Endothelial cell of umbilical vein (primary cell): ENCODE results near the gene DCDC2B. TPM values are rescaled to one million over a fixed set of nuclear protein-coding genes. Genes with fewer than 3 reads are reported as not detected.

Experiments used
- BruUV-seq: library from RNA; stranded (reverse); fragments of 400-500 nt; replicated peaks from 2 replicates; lab custom pipeline; 2021; lab: Mats Ljungman, UMichigan
- CTCF ChIA-PET: fragments of 300-600, 350-600 bp; sonication (Branson Sonifier 250); formaldehyde crosslinking; loops from one replicate; lab custom pipeline; 2021; ENCODE audit warnings: antibody characterized with exemption, inconsistent platforms; lab: Charles Lee
- POLR2A ChIA-PET: fragments of 300-600, 350-600 bp; sonication (Branson Sonifier 250); formaldehyde crosslinking; loops from one replicate; lab custom pipeline; 2021; ENCODE audit warnings: antibody characterized with exemption, inconsistent platforms; lab: Charles Lee
- DNase-seq: peaks from one replicate; pipeline ENCODE4 v3.0.0-alpha.2; 2011; ENCODE audit warnings: low read depth, low spot score
- FAIRE-seq: peaks from 2 replicates; lab custom pipeline; 2011; peaks lifted over from hg19 to GRCh38; lab: Jason Lieb, UNC
- H2AFZ ChIP-seq: 2 replicates; pipeline ENCODE4 v1.6.0; 2012; ENCODE audit warnings: low read depth, low read length, control low read depth, inconsistent platforms
- H3K27ac ChIP-seq: 2 replicates; pipeline ENCODE4 v1.5.1; 2011; ENCODE audit warnings: low read depth, mild to moderate bottlenecking, control low read depth, low read length, moderate library complexity; ENCODE audit not compliant: insufficient read depth
- H3K27me3 ChIP-seq, 2 experiments: 2 replicates each; pipeline versions ENCODE4 v1.6.0 to v1.6.1; 2011; ENCODE audit warnings: low read length in 2 of 2, mixed read lengths in 1 of 2; ENCODE audit not compliant: control insufficient read depth in 2 of 2, insufficient read depth in 2 of 2
- H3K36me3 ChIP-seq, 2 experiments: 2 replicates in 1 of 2; 3 replicates in 1 of 2; pipeline ENCODE4 v1.5.1; 2011; ENCODE audit warnings: low read length in 2 of 2, mild to moderate bottlenecking in 1 of 2, moderate library complexity in 1 of 2; ENCODE audit not compliant: control insufficient read depth in 2 of 2, insufficient read depth in 2 of 2; ENCODE audit errors: extremely low read depth in 1 of 2
- H3K4me1 ChIP-seq: 3 replicates; pipeline ENCODE4 v1.5.1; 2011; ENCODE audit warnings: mild to moderate bottlenecking, low read length; ENCODE audit not compliant: control insufficient read depth, insufficient read depth; ENCODE audit errors: extremely low read depth
- H3K4me2 ChIP-seq: 2 replicates; pipeline ENCODE4 v1.6.1; 2011; ENCODE audit warnings: low read length, control low read depth, mixed read lengths; ENCODE audit not compliant: insufficient read depth
- H3K4me3 ChIP-seq, 3 experiments: fragments of 200-600 bp in 1 of 3; sonication (generic), shearing (Covaris generic) in 1 of 3; replicated peaks in 1 of 3; 2 replicates each; pipeline ENCODE4 v1.5.1; 2011 to 2016; ENCODE audit warnings: control low read depth in 3 of 3, low read length in 3 of 3, mild to moderate bottlenecking in 2 of 3, inconsistent platforms in 1 of 3, low read depth in 1 of 3, moderate library complexity in 1 of 3; ENCODE audit not compliant: insufficient read depth in 1 of 3
- H3K79me2 ChIP-seq: 2 replicates; pipeline ENCODE4 v1.6.0; 2012; ENCODE audit warnings: low read length, inconsistent platforms; ENCODE audit not compliant: control insufficient read depth, insufficient read depth
- H3K9ac ChIP-seq: replicated peaks from 2 replicates; pipeline ENCODE3; 2011; ENCODE audit warnings: low read length, control low read depth; ENCODE audit not compliant: insufficient read depth; ENCODE audit errors: extremely low read depth
- H3K9me1 ChIP-seq: replicated peaks from 3 replicates; pipeline ENCODE4 v1.6.0; 2011; ENCODE audit warnings: mild to moderate bottlenecking, low read length; ENCODE audit not compliant: control insufficient read depth, insufficient read depth; ENCODE audit errors: extremely low read depth
- H3K9me3 ChIP-seq: replicated peaks from 2 replicates; pipeline ENCODE4 v1.5.1; 2012; ENCODE audit warnings: low read length, inconsistent platforms; ENCODE audit not compliant: control insufficient read depth, insufficient read depth
- H4K20me1 ChIP-seq: replicated peaks from 2 replicates; pipeline ENCODE3; 2011; ENCODE audit warnings: mild to moderate bottlenecking, low read length; ENCODE audit not compliant: control insufficient read depth, insufficient read depth; ENCODE audit errors: extremely low read depth
- CTCF ChIP-seq, 2 donors: IDR thresholded peaks; 1 replicate in 1 of 2; 2 replicates in 1 of 2; pipeline ENCODE4 v1.5.1; 2011; ENCODE audit warnings: low read length in 2 of 2, mild to moderate bottlenecking in 2 of 2, moderate library complexity in 2 of 2, control low read depth in 1 of 2, inconsistent platforms in 1 of 2, low read depth in 1 of 2; ENCODE audit not compliant: insufficient read depth in 1 of 2; ENCODE audit errors: extremely low read depth in 1 of 2
- EZH2 ChIP-seq: IDR thresholded peaks from 2 replicates; pipeline ENCODE4 v1.6.1; 2012; ENCODE audit warnings: borderline replicate concordance, low read depth, mild to moderate bottlenecking, moderate library complexity, low read length, inconsistent platforms; ENCODE audit not compliant: severe bottlenecking
- FOS ChIP-seq: IDR thresholded peaks from 2 replicates; pipeline ENCODE4 v1.6.1; 2011; ENCODE audit warnings: mild to moderate bottlenecking, low read length, moderate library complexity, borderline replicate concordance; ENCODE audit not compliant: insufficient read depth
- GATA2 ChIP-seq: IDR thresholded peaks from 2 replicates; pipeline ENCODE4 v1.7.0; 2011; ENCODE audit warnings: low read depth, mild to moderate bottlenecking, moderate library complexity, mixed read lengths, low read length; ENCODE audit not compliant: insufficient read length, insufficient read depth
- JUN ChIP-seq: IDR thresholded peaks from 2 replicates; pipeline ENCODE4 v1.6.1; 2011; ENCODE audit warnings: borderline replicate concordance, low read depth; ENCODE audit not compliant: insufficient read length, insufficient read depth
- MAX ChIP-seq: IDR thresholded peaks from 2 replicates; pipeline ENCODE4 v1.6.1; 2011; ENCODE audit not compliant: insufficient read depth, insufficient read length
- MYC ChIP-seq: IDR thresholded peaks from one replicate; pipeline ENCODE4 v1.6.1; 2011; ENCODE audit warnings: mild to moderate bottlenecking, low read depth, low read length
- POLR2A ChIP-seq: IDR thresholded peaks from 2 replicates; pipeline ENCODE4 v1.6.1; 2012; ENCODE audit warnings: low read depth, mild to moderate bottlenecking, control low read depth, low read length
- POLR2AphosphoS5 ChIP-seq: IDR thresholded peaks from 2 replicates; pipeline ENCODE4 v1.6.1; 2012; ENCODE audit warnings: low read depth, mild to moderate bottlenecking, control low read depth, low read length, moderate library complexity; ENCODE audit not compliant: insufficient read depth
- dilution Hi-C: fragments of 300-500 bp; cut with MboI; formaldehyde crosslinking; loops from one replicate; pipeline ENCODE4 v1.15.0; 2019; ENCODE audit warnings: low sequenced_read_pairs; ENCODE audit not compliant: extremely low pct_ligation_motif_present
- intact Hi-C: fragments of 100-400 bp; cut with micrococcal nuclease; formaldehyde crosslinking; loops from one replicate; pipeline ENCODE4 v1.10.0; 2022
- polyA plus RNA-seq, 4 experiments: library from polyadenylated mRNA; depleted of rRNA in 3 of 4; stranded (reverse) in 3 of 4; unstranded in 1 of 4; fragments of >200 nt; gene quantifications; 2 replicates each; pipeline versions ENCODE4 v1.2.1 to v1.2.3, GENCODE V29; 2011 to 2012; ENCODE audit warnings: missing spikeins in 1 of 4
- total RNA-seq: library from RNA; stranded (reverse); gene quantifications from 2 replicates; pipeline ENCODE4 v1.2.3, GENCODE V29; 2021

DCDC2B gene
- total and polyA plus RNA-seq, 2 donors (not counting 3 experiments of a cell fraction or from before 2014, with no cell fraction given): not detected

- no TSS peak for BruUV-seq
- Histone ChIP-seq H3K79me2 (no peaks in the 10 kb centered on the region), H3K27me3 (no peaks in the 10 kb centered on the region), H3K27ac (no peak overlapping the region), H2AFZ (no peak overlapping the region), H3K9me1 (no peaks in the 10 kb centered on the region), H3K36me3 (peaks cover 30 to 58% of the 10 kb centered on the region in 2 experiments), H3K4me1 (no peaks in the 10 kb centered on the region), H3K4me2 (no peak overlapping the region), H3K9ac (no peak overlapping the region), H4K20me1 (no peaks in the 10 kb centered on the region), H3K4me3 (no peak overlapping the region), H3K9me3 (no peaks in the 10 kb centered on the region)
- FAIRE-seq: no peak
- intact Hi-C loops (no loop called here), dilution Hi-C loops (no loop called here)
- DNase-seq: no peak
- TF ChIP-seq CTCF (IDR thresholded peaks at IDR 0.05; ENCODE audit: extremely low read depth in 1 of 2, insufficient read depth in 1 of 2, low read depth in 1 of 2, low read length in 2 of 2): no peak
- TF ChIP-seq MYC: no peak
- TF ChIP-seq EZH2: no peak
- no peak for TF ChIP-seq POLR2AphosphoS5
- TF ChIP-seq GATA2: no peak
- no peak for TF ChIP-seq FOS
- TF ChIP-seq MAX: no peak
- TF ChIP-seq POLR2A: no peak
- no peak for TF ChIP-seq JUN
- ChIA-PET POLR2A (interaction anchor here (0.9 kb wide), 1 partner anchor 87 kb away, joined by 3 read pairs; the partner anchor contains the start of gene KPNA6), CTCF (no interaction called here)
These were observed 13.4 kb upstream of the DCDC2B start for GRCh38 chr1:32195531-32195930.
